K562 treated with DMSO at 1 percent for 48 hours (cell line): Measurements from ENCODE around the gene AKR7A2. TPM values are rescaled to one million over a fixed set of nuclear protein-coding genes. Genes with fewer than 3 reads are reported as not detected.

Source experiments
- total RNA-seq: library from RNA; unstranded; fragments of 300-600 nt; gene quantifications from 2 replicates; pipeline ENCODE4 v1.2.3, GENCODE V29; 2022; ENCODE audit warnings: low replicate concordance; ENCODE audit errors: extremely low read depth

AKR7A2 gene
- total RNA-seq = not detected in 2 replicates

DNA sequence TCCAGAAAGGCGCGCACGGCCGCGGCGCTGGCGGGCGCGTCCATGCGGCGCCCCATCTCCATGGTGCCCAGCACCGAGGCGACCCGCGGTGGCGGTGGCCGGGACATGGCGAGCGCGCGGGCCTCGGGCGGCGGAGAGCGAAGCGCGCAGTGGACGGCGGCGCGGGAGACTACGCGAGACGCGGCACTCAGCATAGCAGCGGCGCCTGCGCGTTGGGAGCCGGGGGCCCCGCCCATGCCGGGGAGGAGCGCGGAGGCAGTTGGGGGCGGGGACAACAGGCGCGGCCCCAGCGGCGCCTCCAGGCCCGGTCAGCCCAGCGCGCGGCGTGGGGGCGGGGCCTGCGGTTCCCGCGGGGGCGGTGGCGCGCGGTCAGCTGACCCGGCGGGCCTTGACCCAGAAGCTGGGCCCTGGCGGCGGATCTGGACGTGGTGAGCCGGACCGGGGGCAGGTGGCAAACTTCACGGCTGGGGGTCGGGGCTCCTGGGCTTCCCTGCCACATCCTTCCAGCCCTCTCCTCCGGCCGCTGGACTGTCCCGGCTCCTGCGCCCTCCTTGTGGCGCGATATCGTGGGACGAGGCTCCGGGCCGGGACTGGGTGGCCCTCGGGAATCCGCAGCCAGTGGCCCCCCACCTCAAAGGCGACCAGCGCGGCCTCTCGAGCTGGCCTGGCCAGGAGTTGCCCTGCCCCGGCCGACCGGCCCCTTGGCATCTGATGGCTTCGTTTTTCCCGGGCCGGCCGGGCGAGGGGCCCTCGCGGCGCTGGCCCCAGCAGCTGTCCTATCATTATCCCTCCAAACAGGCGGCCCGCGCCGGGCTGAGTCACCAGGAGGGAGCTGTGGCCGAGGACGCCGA lies at the start of gene AKR7A2, which contains the start of gene SLC66A1:
Gene AKR7A2 (minus strand): TSS at position 214 of the 851 bp plus-strand sequence. CDS start 20 bp downstream, at position 194.
Gene SLC66A1 (plus strand): TSS at position 396 of the 851 bp plus-strand sequence. CDS start 5,352 bp downstream, outside the sequence.

DNA sequence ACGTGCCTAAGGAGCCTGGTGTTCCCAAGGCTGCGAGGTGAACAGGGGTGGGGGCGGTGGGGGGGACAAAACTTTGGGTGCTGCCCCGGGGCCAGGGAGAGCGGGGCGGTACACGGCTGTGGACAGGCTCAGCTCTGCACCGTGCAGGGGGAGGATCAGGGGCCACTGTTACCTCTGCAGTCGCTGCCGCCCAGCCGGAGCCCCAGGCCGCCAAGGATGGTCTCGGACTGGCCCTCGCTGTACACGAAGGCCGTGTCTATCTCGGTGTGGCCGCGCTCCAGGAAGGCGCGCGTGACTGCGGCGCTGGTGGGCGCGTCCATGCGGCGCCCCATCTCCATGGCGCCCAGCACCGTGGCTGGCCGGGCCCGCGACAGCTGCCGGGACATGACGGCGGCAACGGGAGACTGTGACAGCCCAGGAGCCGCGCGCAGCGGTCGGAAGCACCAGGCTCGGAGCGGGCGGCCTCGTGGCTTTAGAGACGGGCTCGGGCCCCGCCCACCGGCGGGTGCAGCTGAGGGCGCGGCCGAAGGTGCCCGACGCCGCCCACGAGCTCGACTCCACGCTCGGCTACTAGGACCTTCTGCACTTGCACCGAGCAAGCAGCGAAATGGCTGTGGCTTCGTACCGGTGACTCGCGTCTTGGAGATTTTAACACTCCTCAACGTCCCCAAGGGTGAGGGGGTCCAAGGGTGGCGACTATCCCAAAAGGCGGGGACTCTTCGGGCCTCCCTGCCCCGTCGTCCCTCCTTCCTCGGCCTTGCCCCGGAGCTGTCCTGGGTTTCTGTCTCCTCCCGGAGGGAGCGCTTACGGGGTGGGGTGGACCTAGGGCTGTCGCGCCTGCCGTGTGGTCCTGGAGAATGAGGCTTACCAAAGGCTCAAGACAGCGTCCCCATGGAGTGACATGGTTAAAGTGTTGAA lies 23.4 kb downstream of the AKR7A2 start, which contains the start of gene AKR7A3:
Gene AKR7A3 (minus strand): TSS at position 447 of the 918 bp plus-strand sequence. CDS start 61 bp downstream, at position 386.

Other genes starting within 250 kb of the AKR7A2 start
- gene UBR4, start 101.9 kb downstream of the AKR7A2 start, total RNA-seq = 284 and 576 TPM in 2 replicates
- gene EMC1, start 60.6 kb downstream of the AKR7A2 start, total RNA-seq = not detected in 2 replicates
- gene MRTO4, start 60.3 kb downstream of the AKR7A2 start, total RNA-seq = not detected in 2 replicates
- not detected in 2 replicates for gene AKR7A3, start 23.4 kb downstream of the AKR7A2 start, total RNA-seq
- not detected in 2 replicates for gene SLC66A1, start 182 bp upstream of the AKR7A2 start, total RNA-seq
- gene CAPZB, start 173.4 kb upstream of the AKR7A2 start, total RNA-seq = not detected in 2 replicates